HepG2 (cell line): ENCODE results near the gene IFIT1. TPM values are rescaled to one million over a fixed set of nuclear protein-coding genes. Genes with fewer than 3 reads are reported as not detected.

Experiments
- ARID5B ChIP-seq: IDR thresholded peaks from 2 replicates; pipeline ENCODE4 v1.4.0; 2020; ENCODE audit warnings: mild to moderate bottlenecking, missing genetic modification reagents
- GRHL1 ChIP-seq: sonication (generic); formaldehyde crosslinking; conservative IDR thresholded peaks from 2 replicates; pipeline ENCODE4 v1.8.0; 2022; ENCODE audit warnings: missing genetic modification reagents
- HMGXB4 ChIP-seq, 2 experiments: sonication (generic) in 1 of 2; formaldehyde crosslinking in 1 of 2; IDR thresholded peaks; 2 replicates each; pipeline versions ENCODE4 v1.4.0 to v1.6.1; 2018 to 2020; ENCODE audit warnings: missing genetic modification reagents in 2 of 2, borderline replicate concordance in 1 of 2, low read depth in 1 of 2, mild to moderate bottlenecking in 1 of 2, missing biosample characterization in 1 of 2
- MEIS2 ChIP-seq: sonication (generic); formaldehyde crosslinking; IDR thresholded peaks from 2 replicates; pipeline ENCODE4 v1.9.0; 2021; ENCODE audit warnings: mild to moderate bottlenecking, missing genetic modification reagents
- NCOR1 ChIP-seq: fragments of 200-600 bp; sonication (generic); IDR thresholded peaks from 2 replicates; pipeline ENCODE4 v1.7.0; 2017; ENCODE audit warnings: antibody characterized with exemption, low read length, borderline replicate concordance
- NFIB ChIP-seq: sonication (generic); formaldehyde crosslinking; IDR thresholded peaks from 2 replicates; pipeline ENCODE4 v1.9.0; 2021; ENCODE audit warnings: missing genetic modification reagents, mild to moderate bottlenecking, borderline replicate concordance
- NPAS2 ChIP-seq: sonication (generic); formaldehyde crosslinking; IDR thresholded peaks from 2 replicates; pipeline ENCODE4 v1.8.0; 2022; ENCODE audit warnings: mild to moderate bottlenecking, missing genetic modification reagents, borderline replicate concordance
- RAD51 ChIP-seq: fragments of 450-650 bp; IDR thresholded peaks from 2 replicates; pipeline ENCODE4 v1.6.1; 2016; ENCODE audit warnings: borderline replicate concordance
- RORA ChIP-seq: sonication (generic); formaldehyde crosslinking; IDR thresholded peaks from 2 replicates; pipeline ENCODE4 v1.5.0; 2020; ENCODE audit warnings: mild to moderate bottlenecking, missing genetic modification reagents, moderate library complexity
- SMAD9 ChIP-seq: sonication (generic); formaldehyde crosslinking; IDR thresholded peaks from 2 replicates; pipeline ENCODE4 v1.5.1; 2020; ENCODE audit warnings: mild to moderate bottlenecking, missing genetic modification reagents
- STAG1 ChIP-seq: sonication (generic); formaldehyde crosslinking; IDR thresholded peaks from 2 replicates; pipeline ENCODE4 v1.4.0; 2020; ENCODE audit warnings: missing genetic modification reagents
- ZBTB10 ChIP-seq: sonication (generic); formaldehyde crosslinking; IDR thresholded peaks from 2 replicates; pipeline ENCODE4 v1.4.0; 2020; ENCODE audit warnings: missing genetic modification reagents, borderline replicate concordance
- ZNF234 ChIP-seq: sonication (generic); formaldehyde crosslinking; conservative IDR thresholded peaks from 2 replicates; pipeline ENCODE4 v1.5.1; 2020; ENCODE audit warnings: mild to moderate bottlenecking, missing genetic modification reagents
- ZNF589 ChIP-seq: sonication (generic); formaldehyde crosslinking; conservative IDR thresholded peaks from 2 replicates; pipeline ENCODE4 v1.8.0; 2022; ENCODE audit warnings: mild to moderate bottlenecking, moderate library complexity, missing genetic modification reagents
- polyA plus RNA-seq, 8 experiments: library from polyadenylated mRNA; depleted of rRNA in 3 of 8; stranded (reverse) in 7 of 8; unstranded in 1 of 8; fragments of >200 nt; fragmentation: Illumina TruSeq in 4 of 8; extraction: Trizol in 4 of 8; gene quantifications; 2 replicates each; pipeline versions ENCODE4 v1.2.1 to v1.2.3, GENCODE V29; 2011 to 2016; ENCODE audit warnings: low read depth in 4 of 8, missing spikeins in 1 of 8, mixed read lengths in 1 of 8; ENCODE audit not compliant: insufficient read depth in 1 of 8
- total RNA-seq, 5 experiments: library from RNA; depleted of rRNA; stranded (reverse); fragments of >200 nt; fragmentation: Illumina TruSeq; extraction: Trizol; gene quantifications; 2 replicates each; pipeline ENCODE4 v1.2.3, GENCODE V29; 2016; ENCODE audit warnings: low read depth in 1 of 5
- TF ChIP-seq, protein P1 (sequence below): sonication (generic); formaldehyde crosslinking; IDR thresholded peaks from 2 replicates; pipeline ENCODE4 v1.4.0; 2020; ENCODE audit warnings: missing genetic modification reagents, borderline replicate concordance

IFIT1 gene
- total and polyA plus RNA-seq, 2 of the 13 experiments (the other 11 are each of a cell fraction or from before 2014, with no cell fraction given), result 1.5 to 5.5 TPM

DNA sequence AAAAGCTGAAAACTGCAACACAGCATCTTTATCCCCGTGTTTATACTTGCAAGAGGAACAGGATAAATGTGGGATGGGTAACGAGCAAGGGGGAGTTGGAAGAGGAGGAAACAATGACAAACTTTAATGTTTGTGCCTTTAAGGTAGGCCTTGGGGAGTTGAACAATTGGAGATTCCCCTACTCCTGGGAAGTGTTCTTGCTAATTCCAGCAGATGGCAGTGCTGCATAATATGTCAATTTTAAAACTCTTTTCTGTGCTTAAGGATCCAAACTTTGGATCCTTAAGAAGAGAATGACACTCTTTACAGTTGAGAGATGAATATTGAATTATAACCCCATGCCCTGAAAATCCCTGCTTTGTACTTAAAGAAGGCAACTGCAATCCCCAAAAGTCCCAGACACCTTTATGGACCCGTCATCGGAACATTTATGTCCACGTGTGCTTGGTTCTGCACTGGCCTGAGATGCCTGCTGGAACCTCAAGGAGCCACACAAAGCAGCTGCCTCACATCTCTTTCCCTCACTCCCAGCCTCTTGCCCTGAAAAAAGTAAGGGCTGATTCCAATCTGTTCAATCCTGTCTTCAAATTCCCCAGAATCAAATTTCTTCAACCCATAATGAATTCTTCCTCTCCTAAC lies 33.9 kb downstream of the IFIT1 start (continued):
- TF ChIP-seq ZBTB10 (CRISPR knock-in tag), result no peak
- TF ChIP-seq STAG1, result peak; percentile 88
- no peak for TF ChIP-seq NPAS2
- no peak for TF ChIP-seq ZNF234 (CRISPR knock-in tag)
- TF ChIP-seq RORA, result no peak
- TF ChIP-seq MEIS2 (CRISPR knock-in tag), result no peak
- no peak for TF ChIP-seq GRHL1 (CRISPR knock-in tag)
- no peak for TF ChIP-seq RAD51
- 0 out of 4 replicates have a peak, but pooled peaks of 1 of the 2 experiments have one; percentile 19 for TF ChIP-seq HMGXB4 (CRISPR knock-in tag; IDR thresholded peaks at IDR 0.05; ENCODE audit: borderline replicate concordance in 1 of 2, low read depth in 1 of 2)
- TF ChIP-seq SMAD9 (CRISPR knock-in tag), result no peak
- TF ChIP-seq NCOR1, result no peak
- TF ChIP-seq ARID5B (CRISPR knock-in tag), result 0 out of 2 replicates have a peak, but pooled peaks have one; percentile 22
- no peak for TF ChIP-seq ZNF589 (CRISPR knock-in tag)
- TF ChIP-seq NFIB (CRISPR knock-in tag), result no peak
- TF ChIP-seq, protein P1, sequence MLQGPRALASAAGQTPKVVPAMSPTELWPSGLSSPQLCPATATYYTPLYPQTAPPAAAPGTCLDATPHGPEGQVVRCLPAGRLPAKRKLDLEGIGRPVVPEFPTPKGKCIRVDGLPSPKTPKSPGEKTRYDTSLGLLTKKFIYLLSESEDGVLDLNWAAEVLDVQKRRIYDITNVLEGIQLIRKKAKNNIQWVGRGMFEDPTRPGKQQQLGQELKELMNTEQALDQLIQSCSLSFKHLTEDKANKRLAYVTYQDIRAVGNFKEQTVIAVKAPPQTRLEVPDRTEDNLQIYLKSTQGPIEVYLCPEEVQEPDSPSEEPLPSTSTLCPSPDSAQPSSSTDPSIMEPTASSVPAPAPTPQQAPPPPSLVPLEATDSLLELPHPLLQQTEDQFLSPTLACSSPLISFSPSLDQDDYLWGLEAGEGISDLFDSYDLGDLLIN (CRISPR knock-in tag), result no peak
